Amniotic stem cell (primary cell): ENCODE results near the gene ERCC6L.

ENCODE experiments used
- DNase-seq: peaks from one replicate; lab custom pipeline; 2025; lab: John Stamatoyannopoulos, UW

The ERCC6L gene, protein sequence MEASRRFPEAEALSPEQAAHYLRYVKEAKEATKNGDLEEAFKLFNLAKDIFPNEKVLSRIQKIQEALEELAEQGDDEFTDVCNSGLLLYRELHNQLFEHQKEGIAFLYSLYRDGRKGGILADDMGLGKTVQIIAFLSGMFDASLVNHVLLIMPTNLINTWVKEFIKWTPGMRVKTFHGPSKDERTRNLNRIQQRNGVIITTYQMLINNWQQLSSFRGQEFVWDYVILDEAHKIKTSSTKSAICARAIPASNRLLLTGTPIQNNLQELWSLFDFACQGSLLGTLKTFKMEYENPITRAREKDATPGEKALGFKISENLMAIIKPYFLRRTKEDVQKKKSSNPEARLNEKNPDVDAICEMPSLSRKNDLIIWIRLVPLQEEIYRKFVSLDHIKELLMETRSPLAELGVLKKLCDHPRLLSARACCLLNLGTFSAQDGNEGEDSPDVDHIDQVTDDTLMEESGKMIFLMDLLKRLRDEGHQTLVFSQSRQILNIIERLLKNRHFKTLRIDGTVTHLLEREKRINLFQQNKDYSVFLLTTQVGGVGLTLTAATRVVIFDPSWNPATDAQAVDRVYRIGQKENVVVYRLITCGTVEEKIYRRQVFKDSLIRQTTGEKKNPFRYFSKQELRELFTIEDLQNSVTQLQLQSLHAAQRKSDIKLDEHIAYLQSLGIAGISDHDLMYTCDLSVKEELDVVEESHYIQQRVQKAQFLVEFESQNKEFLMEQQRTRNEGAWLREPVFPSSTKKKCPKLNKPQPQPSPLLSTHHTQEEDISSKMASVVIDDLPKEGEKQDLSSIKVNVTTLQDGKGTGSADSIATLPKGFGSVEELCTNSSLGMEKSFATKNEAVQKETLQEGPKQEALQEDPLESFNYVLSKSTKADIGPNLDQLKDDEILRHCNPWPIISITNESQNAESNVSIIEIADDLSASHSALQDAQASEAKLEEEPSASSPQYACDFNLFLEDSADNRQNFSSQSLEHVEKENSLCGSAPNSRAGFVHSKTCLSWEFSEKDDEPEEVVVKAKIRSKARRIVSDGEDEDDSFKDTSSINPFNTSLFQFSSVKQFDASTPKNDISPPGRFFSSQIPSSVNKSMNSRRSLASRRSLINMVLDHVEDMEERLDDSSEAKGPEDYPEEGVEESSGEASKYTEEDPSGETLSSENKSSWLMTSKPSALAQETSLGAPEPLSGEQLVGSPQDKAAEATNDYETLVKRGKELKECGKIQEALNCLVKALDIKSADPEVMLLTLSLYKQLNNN

GRCh38 chrX:72238721-72239475 is at the start of gene ERCC6L:
Gene ERCC6L, minus strand, starts transcription at chrX:72239027. Its CDS starts 116 bp downstream, at chrX:72238911.
- peak; percentile 25 for DNase-seq

- DNase-seq, result no peak
Observed at GRCh38 chrX:72282302-72282701, 43.5 kb upstream of the ERCC6L start.

DNA sequence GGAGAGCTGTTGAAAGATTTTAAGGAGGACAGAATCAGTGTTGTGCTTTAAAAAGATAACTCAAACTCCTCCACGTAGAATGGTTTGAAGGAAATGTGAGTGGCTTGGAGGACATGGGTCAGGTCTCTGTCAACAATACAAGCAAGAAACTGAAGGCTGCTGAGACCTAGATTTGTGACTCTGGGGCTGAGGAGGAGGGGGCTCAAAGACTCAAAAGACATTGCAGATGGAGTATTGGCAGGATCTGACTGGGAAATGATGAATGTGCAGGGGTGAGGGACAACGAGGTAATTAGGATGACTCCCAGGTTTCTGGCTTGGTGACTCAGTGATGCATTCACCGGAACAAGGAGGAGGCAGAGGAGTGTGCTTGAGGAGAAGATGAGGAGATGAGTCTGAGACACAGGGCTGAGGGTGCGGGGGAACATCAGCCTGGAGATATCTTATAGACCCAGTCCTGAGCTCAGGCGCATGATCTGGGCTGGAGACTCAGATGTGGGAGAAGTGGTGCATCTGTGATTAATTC is 41.6 kb upstream of the ERCC6L start:
- DNase-seq, result no peak

GRCh38 chrX:72276478-72276953 is 37.7 kb upstream of the ERCC6L start:
- no peak for DNase-seq

- no peak for DNase-seq
Observed at GRCh38 chrX:72274526-72274925, 35.7 kb upstream of the ERCC6L start.

DNA sequence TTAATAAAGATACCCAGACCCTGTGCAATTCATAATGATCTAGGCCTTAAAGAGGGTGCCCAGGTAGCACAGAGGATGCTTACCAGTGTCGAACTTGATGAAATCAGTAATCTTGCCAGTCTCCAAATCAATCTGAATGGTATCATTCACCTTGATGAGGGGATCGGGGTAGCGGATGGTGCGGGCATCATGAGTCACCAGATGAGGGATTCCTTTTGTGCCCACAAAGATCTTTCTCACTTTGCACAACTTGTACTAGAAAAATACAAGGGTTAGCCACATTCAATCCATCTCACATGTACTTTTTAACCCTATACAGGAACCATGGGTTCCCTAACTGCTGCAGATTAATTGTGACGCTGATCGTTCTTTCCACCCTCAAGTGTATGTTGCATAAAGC is 34.9 kb upstream of the ERCC6L start:
- no peak for DNase-seq

DNA sequence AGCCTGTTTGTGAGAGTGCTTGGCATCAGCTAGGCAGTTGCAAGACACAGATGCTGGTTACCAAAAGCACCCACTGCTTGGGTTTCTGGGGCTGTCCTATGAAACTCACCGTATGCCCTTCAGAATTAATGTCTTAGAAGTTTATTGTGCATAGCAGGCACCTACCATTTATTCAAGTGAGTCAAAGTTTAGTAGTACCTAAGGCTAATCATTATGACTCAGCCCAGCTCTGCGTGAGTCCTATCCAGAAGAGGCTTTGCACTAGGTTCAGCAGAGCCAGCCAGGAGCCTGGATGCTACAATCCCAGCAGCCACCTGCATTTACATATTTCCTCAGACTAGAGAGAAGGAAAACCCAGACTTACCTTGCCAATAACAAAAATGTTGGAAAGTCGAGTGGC is 34.0 kb upstream of the ERCC6L start:
- DNase-seq, result peak; percentile 21

DNA sequence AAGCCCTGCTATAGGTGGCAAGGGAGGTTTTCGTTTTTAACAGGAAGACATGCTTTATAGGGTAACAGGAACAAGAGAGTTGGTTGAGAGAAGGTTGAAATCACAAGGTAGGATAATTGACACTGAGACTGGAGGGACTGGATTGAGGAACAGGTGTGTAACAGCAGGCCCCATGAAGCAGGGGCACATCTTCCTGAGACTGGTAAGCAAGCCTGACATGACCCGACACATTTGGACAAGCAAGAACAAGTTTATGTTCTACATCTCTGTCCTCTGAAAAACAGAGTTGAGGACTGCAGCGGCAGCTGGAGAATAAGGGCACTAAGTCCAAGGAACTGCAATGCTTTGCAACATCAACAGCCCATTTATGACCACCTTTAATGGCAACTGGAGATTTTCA is 33.0 kb upstream of the ERCC6L start:
- no peak for DNase-seq

DNA sequence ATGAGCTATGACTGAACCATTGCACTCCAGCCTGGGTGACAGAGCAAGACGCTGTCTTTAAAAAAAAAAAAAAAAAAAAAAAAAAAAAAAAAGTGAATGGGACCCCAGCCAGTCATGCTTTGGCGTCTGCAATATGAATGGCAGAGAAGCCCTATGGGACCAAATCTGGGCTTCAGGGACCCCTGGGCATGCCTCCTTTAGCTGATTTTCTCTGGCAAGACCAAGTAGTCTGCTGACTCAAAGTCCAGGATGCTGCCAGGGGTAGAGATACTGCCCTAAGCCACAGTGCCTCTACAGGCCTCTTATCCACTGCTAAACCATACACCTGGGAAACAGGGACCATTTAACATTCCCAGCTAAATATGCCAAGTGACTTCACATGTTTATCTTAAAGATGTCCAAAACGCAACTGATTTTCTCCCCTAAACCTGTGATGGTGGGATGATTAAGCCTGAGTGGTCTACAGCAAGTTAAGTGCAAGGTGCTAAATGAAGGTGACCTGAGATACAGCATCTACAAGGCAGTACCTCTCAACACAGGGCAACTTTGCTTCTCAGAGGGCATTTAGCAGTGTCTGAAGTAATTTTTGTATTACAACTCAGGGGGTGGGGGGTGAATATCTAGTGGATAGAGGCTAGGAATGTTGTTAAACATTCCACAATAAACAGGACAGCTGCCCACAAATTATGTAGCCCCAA is 32.4 kb upstream of the ERCC6L start:
- DNase-seq, result no peak

- no peak for DNase-seq
Observed at GRCh38 chrX:72270316-72270866, 31.6 kb upstream of the ERCC6L start.

DNA sequence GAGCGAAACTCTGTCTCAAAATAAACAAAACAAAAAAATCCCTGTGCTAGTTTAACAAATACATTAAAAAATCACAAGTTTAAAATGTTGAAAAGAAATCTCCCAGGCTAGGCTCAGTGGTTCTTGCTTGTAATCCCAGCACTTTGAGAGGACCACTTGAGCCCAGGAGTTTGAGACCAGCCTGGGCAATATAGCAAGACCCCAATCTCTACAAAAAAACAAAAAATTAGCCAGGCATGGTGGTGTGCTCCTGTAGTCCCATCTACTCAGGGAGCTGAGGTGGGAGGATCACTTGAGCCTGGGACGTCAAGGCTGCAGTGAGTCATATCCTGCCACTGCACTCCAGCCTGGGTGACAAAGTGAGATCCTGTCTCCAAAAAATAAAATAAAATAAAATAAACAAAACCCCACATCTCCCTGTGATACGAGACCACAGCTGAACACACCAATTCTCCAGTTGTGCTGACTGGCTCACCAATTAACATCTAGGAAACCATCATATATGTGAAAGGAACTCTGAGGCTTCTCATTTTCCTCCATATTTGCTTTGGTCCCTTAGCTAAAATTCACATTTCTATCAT is 30.9 kb upstream of the ERCC6L start:
- DNase-seq, result peak; percentile 5

DNA sequence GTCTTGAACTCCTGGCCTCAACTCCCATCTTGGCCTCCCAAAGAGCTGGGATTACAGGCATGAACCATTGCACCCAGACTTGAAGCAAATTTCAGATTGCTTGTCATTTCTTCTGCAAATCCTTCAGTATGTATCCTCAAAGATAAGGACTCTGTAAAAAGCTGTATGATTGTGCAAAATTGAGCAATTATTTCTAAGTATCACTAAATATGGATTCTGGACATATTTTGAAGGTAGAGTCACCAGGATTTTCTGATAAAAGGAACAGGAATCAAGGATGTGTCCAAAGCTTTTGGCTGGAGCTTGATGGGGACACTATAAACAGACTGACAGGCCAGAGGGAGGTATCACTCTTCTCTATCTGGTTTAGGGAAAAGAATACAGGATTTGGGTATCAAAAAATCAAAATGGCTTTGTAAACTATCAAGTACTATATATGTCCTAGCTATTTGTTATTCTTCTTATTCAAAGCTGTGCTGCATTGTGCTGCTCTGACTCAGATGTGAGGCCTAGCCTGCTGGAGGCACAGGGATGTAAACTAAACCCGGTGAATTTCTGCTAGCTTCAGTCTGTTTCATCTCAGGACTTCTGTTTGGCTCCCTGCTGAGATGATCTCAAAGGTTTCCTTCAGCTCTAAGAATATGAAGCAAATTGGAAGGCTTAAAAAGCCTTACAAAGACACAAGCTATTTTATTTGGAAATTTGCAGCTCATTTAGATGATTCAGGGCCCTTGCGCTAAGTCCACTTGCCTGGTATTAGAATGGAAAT is 30.0 kb upstream of the ERCC6L start:
- DNase-seq, result peak; percentile 8

DNA sequence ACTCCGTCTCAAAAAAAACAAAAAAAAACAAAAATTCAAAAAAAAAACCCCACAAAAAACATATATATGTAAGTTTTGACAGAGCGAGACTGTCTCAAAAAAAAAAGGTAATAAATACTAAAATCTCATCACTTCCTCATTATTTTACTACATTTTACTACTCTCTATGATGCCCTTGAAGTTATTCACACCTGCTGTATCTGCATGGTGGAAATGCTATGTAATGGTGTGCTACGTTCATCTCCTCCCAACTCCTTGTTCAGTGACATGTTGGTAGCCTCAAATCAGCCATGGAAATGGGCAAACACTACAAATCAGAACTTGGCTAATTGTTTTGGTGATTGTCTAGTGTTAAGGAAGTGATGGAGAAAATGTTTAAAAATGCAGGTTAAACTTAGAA is 26.4 kb upstream of the ERCC6L start:
- no peak for DNase-seq

DNA sequence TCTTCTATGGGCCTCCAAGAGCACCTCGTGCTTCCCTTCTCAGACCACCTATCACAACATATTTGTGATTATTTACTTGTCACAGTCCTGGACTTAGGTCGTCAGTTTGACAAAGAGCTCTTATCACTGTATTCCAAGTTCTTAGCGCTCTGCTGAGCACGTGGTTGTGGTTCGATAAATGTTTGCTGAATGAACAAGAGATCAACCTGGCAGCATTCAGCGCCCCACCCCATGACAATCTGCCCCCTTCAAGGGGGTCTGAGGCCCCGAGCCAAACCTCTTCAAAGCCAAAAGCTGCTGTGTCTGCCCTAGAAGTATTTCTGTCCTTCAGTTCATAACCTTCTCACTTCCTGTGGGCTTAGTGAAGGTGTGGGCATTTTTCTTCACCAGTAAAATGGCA is 23.2 kb upstream of the ERCC6L start:
- no peak for DNase-seq

DNA sequence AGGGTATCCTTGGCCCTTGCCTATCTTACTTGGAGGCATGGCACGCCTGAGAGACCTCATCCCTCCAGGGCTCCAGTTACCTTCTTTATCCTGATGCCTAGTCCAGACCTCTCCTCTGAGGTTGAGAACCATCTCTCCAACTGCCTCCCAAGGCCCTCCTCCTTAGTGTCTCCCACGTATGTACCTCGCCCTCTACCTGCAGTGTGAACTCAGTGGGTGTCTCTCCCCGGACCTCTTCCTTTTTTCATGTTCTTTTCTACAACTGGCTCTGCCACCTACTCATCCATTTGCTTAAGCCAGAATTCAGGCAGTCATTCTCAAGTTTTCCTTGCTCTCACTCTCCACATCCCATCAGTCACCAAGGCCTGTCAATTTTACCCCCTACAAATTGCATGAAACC is 21.6 kb upstream of the ERCC6L start:
- DNase-seq, result no peak

- DNase-seq, result peak; percentile 6
Observed at GRCh38 chrX:72258174-72258573, 19.3 kb upstream of the ERCC6L start.

DNA sequence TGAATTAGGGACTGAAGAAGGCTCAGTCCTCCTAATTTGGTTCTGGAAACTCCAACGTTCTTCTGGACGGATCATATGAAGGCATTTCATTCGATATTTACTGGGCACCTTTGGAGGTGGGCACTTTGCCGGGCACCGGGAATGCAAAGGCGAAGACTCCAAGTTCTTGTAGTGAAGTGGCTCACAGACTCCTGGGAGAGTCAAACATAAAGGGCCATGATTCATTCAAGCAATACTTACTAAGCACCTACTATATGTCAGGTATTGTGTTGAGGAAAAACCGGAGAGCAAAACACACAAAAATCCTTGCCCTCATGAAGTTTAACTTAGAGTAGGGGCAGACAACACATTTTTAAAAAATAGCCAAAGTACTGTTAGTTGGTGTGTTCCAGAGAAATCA is 17.0 kb upstream of the ERCC6L start:
- no peak for DNase-seq

- DNase-seq, result no peak
Observed at GRCh38 chrX:72255445-72255844, 16.6 kb upstream of the ERCC6L start.

DNA sequence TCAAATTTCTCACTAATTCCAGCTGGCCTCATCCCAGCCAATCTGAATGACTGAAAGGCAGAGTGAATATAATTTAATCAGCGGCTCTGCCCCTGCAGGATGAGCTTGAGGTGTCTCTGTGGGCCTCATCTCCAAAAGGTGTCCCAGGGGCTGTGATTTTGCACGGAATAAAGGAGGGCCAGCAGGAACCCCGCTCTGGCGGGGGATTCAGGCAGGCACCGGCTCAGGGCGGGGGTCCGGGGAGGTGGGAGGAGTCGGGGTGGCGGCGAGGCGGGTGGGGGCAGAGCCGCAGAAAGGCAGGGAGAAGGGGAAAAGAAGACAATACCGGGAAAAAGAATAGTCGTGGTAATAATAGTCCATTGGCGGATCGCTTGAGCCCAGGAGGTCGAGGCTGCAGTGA is 16.0 kb upstream of the ERCC6L start:
- DNase-seq, result no peak
